Endothelial cell of umbilical vein (primary cell): ENCODE data around the gene PARD3B. TPM values are rescaled to one million over a fixed set of nuclear protein-coding genes. Genes with fewer than 3 reads are reported as not detected.

ENCODE experiments used
- BruUV-seq: library from RNA; stranded (reverse); fragments of 400-500 nt; replicated peaks from 2 replicates; lab custom pipeline; 2021; lab: Mats Ljungman, UMichigan
- CTCF ChIA-PET: fragments of 300-600, 350-600 bp; sonication (Branson Sonifier 250); formaldehyde crosslinking; loops from one replicate; lab custom pipeline; 2021; ENCODE audit warnings: antibody characterized with exemption, inconsistent platforms; lab: Charles Lee
- POLR2A ChIA-PET: fragments of 300-600, 350-600 bp; sonication (Branson Sonifier 250); formaldehyde crosslinking; loops from one replicate; lab custom pipeline; 2021; ENCODE audit warnings: antibody characterized with exemption, inconsistent platforms; lab: Charles Lee
- DNase-seq: peaks from one replicate; pipeline ENCODE4 v3.0.0-alpha.2; 2011; ENCODE audit warnings: low read depth, low spot score
- FAIRE-seq: peaks from 2 replicates; lab custom pipeline; 2011; peaks lifted over from hg19 to GRCh38; lab: Jason Lieb, UNC
- H2AFZ ChIP-seq: 2 replicates; pipeline ENCODE4 v1.6.0; 2012; ENCODE audit warnings: low read depth, low read length, control low read depth, inconsistent platforms
- H3K27ac ChIP-seq: 2 replicates; pipeline ENCODE4 v1.5.1; 2011; ENCODE audit warnings: low read depth, mild to moderate bottlenecking, control low read depth, low read length, moderate library complexity; ENCODE audit not compliant: insufficient read depth
- H3K27me3 ChIP-seq, 2 experiments: 2 replicates each; pipeline versions ENCODE4 v1.6.0 to v1.6.1; 2011; ENCODE audit warnings: low read length in 2 of 2, mixed read lengths in 1 of 2; ENCODE audit not compliant: control insufficient read depth in 2 of 2, insufficient read depth in 2 of 2
- H3K36me3 ChIP-seq, 2 experiments: 2 replicates in 1 of 2; 3 replicates in 1 of 2; pipeline ENCODE4 v1.5.1; 2011; ENCODE audit warnings: low read length in 2 of 2, mild to moderate bottlenecking in 1 of 2, moderate library complexity in 1 of 2; ENCODE audit not compliant: control insufficient read depth in 2 of 2, insufficient read depth in 2 of 2; ENCODE audit errors: extremely low read depth in 1 of 2
- H3K4me1 ChIP-seq: 3 replicates; pipeline ENCODE4 v1.5.1; 2011; ENCODE audit warnings: mild to moderate bottlenecking, low read length; ENCODE audit not compliant: control insufficient read depth, insufficient read depth; ENCODE audit errors: extremely low read depth
- H3K4me2 ChIP-seq: 2 replicates; pipeline ENCODE4 v1.6.1; 2011; ENCODE audit warnings: low read length, control low read depth, mixed read lengths; ENCODE audit not compliant: insufficient read depth
- H3K4me3 ChIP-seq, 3 experiments: fragments of 200-600 bp in 1 of 3; sonication (generic), shearing (Covaris generic) in 1 of 3; replicated peaks in 1 of 3; 2 replicates each; pipeline ENCODE4 v1.5.1; 2011 to 2016; ENCODE audit warnings: control low read depth in 3 of 3, low read length in 3 of 3, mild to moderate bottlenecking in 2 of 3, inconsistent platforms in 1 of 3, low read depth in 1 of 3, moderate library complexity in 1 of 3; ENCODE audit not compliant: insufficient read depth in 1 of 3
- H3K79me2 ChIP-seq: 2 replicates; pipeline ENCODE4 v1.6.0; 2012; ENCODE audit warnings: low read length, inconsistent platforms; ENCODE audit not compliant: control insufficient read depth, insufficient read depth
- H3K9ac ChIP-seq: replicated peaks from 2 replicates; pipeline ENCODE3; 2011; ENCODE audit warnings: low read length, control low read depth; ENCODE audit not compliant: insufficient read depth; ENCODE audit errors: extremely low read depth
- H3K9me1 ChIP-seq: replicated peaks from 3 replicates; pipeline ENCODE4 v1.6.0; 2011; ENCODE audit warnings: mild to moderate bottlenecking, low read length; ENCODE audit not compliant: control insufficient read depth, insufficient read depth; ENCODE audit errors: extremely low read depth
- H3K9me3 ChIP-seq: replicated peaks from 2 replicates; pipeline ENCODE4 v1.5.1; 2012; ENCODE audit warnings: low read length, inconsistent platforms; ENCODE audit not compliant: control insufficient read depth, insufficient read depth
- H4K20me1 ChIP-seq: replicated peaks from 2 replicates; pipeline ENCODE3; 2011; ENCODE audit warnings: mild to moderate bottlenecking, low read length; ENCODE audit not compliant: control insufficient read depth, insufficient read depth; ENCODE audit errors: extremely low read depth
- EZH2 ChIP-seq: IDR thresholded peaks from 2 replicates; pipeline ENCODE4 v1.6.1; 2012; ENCODE audit warnings: borderline replicate concordance, low read depth, mild to moderate bottlenecking, moderate library complexity, low read length, inconsistent platforms; ENCODE audit not compliant: severe bottlenecking
- FOS ChIP-seq: IDR thresholded peaks from 2 replicates; pipeline ENCODE4 v1.6.1; 2011; ENCODE audit warnings: mild to moderate bottlenecking, low read length, moderate library complexity, borderline replicate concordance; ENCODE audit not compliant: insufficient read depth
- GATA2 ChIP-seq: IDR thresholded peaks from 2 replicates; pipeline ENCODE4 v1.7.0; 2011; ENCODE audit warnings: low read depth, mild to moderate bottlenecking, moderate library complexity, mixed read lengths, low read length; ENCODE audit not compliant: insufficient read length, insufficient read depth
- JUN ChIP-seq: IDR thresholded peaks from 2 replicates; pipeline ENCODE4 v1.6.1; 2011; ENCODE audit warnings: borderline replicate concordance, low read depth; ENCODE audit not compliant: insufficient read length, insufficient read depth
- MAX ChIP-seq: IDR thresholded peaks from 2 replicates; pipeline ENCODE4 v1.6.1; 2011; ENCODE audit not compliant: insufficient read depth, insufficient read length
- MYC ChIP-seq: IDR thresholded peaks from one replicate; pipeline ENCODE4 v1.6.1; 2011; ENCODE audit warnings: mild to moderate bottlenecking, low read depth, low read length
- POLR2A ChIP-seq: IDR thresholded peaks from 2 replicates; pipeline ENCODE4 v1.6.1; 2012; ENCODE audit warnings: low read depth, mild to moderate bottlenecking, control low read depth, low read length
- POLR2AphosphoS5 ChIP-seq: IDR thresholded peaks from 2 replicates; pipeline ENCODE4 v1.6.1; 2012; ENCODE audit warnings: low read depth, mild to moderate bottlenecking, control low read depth, low read length, moderate library complexity; ENCODE audit not compliant: insufficient read depth
- dilution Hi-C: fragments of 300-500 bp; cut with MboI; formaldehyde crosslinking; loops from one replicate; pipeline ENCODE4 v1.15.0; 2019; ENCODE audit warnings: low sequenced_read_pairs; ENCODE audit not compliant: extremely low pct_ligation_motif_present
- intact Hi-C: fragments of 100-400 bp; cut with micrococcal nuclease; formaldehyde crosslinking; loops from one replicate; pipeline ENCODE4 v1.10.0; 2022
- polyA plus RNA-seq, 4 experiments: library from polyadenylated mRNA; depleted of rRNA in 3 of 4; stranded (reverse) in 3 of 4; unstranded in 1 of 4; fragments of >200 nt; gene quantifications; 2 replicates each; pipeline versions ENCODE4 v1.2.1 to v1.2.3, GENCODE V29; 2011 to 2012; ENCODE audit warnings: missing spikeins in 1 of 4
- total RNA-seq: library from RNA; stranded (reverse); gene quantifications from 2 replicates; pipeline ENCODE4 v1.2.3, GENCODE V29; 2021
- TF ChIP-seq, protein P1 (sequence below), 2 donors: IDR thresholded peaks; 1 replicate in 1 of 2; 2 replicates in 1 of 2; pipeline ENCODE4 v1.5.1; 2011; ENCODE audit warnings: low read length in 2 of 2, mild to moderate bottlenecking in 2 of 2, moderate library complexity in 2 of 2, control low read depth in 1 of 2, inconsistent platforms in 1 of 2, low read depth in 1 of 2; ENCODE audit not compliant: insufficient read depth in 1 of 2; ENCODE audit errors: extremely low read depth in 1 of 2

Gene PARD3B
- total and polyA plus RNA-seq, 2 donors (not counting 3 experiments of a cell fraction or from before 2014, with no cell fraction given), result 2.2 to 30.9 TPM

GRCh38 chr2:205439621-205440020 is 894.3 kb downstream of the PARD3B start:
- ChIA-PET CTCF (no interaction called here), POLR2A (no interaction called here)
- dilution Hi-C loops (no loop called here), intact Hi-C loops (no loop called here)
- Histone ChIP-seq H2AFZ (no peak overlapping the region), H3K27me3 (no peaks in the 10 kb centered on the region), H3K9ac (no peak overlapping the region), H3K9me1 (no peaks in the 10 kb centered on the region), H3K27ac (no peak overlapping the region), H3K9me3 (no peaks in the 10 kb centered on the region), H3K4me2 (no peak overlapping the region), H3K79me2 (no peaks in the 10 kb centered on the region), H3K4me3 (no peak overlapping the region), H4K20me1 (no peaks in the 10 kb centered on the region), H3K4me1 (peaks cover 9% of the 10 kb centered on the region), H3K36me3 (no peaks in the 10 kb centered on the region)
- BruUV-seq, result no TSS peak
- no peak for TF ChIP-seq MYC
- no peak for TF ChIP-seq MAX
- no peak for TF ChIP-seq GATA2
- TF ChIP-seq FOS, result no peak
- no peak for TF ChIP-seq EZH2
- TF ChIP-seq JUN, result no peak
- TF ChIP-seq, protein P1, sequence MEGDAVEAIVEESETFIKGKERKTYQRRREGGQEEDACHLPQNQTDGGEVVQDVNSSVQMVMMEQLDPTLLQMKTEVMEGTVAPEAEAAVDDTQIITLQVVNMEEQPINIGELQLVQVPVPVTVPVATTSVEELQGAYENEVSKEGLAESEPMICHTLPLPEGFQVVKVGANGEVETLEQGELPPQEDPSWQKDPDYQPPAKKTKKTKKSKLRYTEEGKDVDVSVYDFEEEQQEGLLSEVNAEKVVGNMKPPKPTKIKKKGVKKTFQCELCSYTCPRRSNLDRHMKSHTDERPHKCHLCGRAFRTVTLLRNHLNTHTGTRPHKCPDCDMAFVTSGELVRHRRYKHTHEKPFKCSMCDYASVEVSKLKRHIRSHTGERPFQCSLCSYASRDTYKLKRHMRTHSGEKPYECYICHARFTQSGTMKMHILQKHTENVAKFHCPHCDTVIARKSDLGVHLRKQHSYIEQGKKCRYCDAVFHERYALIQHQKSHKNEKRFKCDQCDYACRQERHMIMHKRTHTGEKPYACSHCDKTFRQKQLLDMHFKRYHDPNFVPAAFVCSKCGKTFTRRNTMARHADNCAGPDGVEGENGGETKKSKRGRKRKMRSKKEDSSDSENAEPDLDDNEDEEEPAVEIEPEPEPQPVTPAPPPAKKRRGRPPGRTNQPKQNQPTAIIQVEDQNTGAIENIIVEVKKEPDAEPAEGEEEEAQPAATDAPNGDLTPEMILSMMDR (IDR thresholded peaks at IDR 0.05; ENCODE audit: extremely low read depth in 1 of 2, insufficient read depth in 1 of 2, low read depth in 1 of 2, low read length in 2 of 2), result no peak
- TF ChIP-seq POLR2AphosphoS5, result no peak
- no peak for TF ChIP-seq POLR2A
- FAIRE-seq (no peak), DNase-seq (no peak)
